CD14-positive monocyte (primary cell): ENCODE results near the gene PTPRN2. TPM values are rescaled to one million over a fixed set of nuclear protein-coding genes. Genes with fewer than 3 reads are reported as not detected.

Experiments
- DNase-seq, 3 donors: peaks; one replicate each; pipeline ENCODE4 v3.0.0-alpha.2; 2011 to 2022
- H2AFZ ChIP-seq: 2 replicates; pipeline ENCODE4 v1.6.0; 2012; ENCODE audit warnings: mild to moderate bottlenecking, low read depth, low read length, inconsistent platforms; ENCODE audit not compliant: insufficient read depth, poor library complexity, severe bottlenecking
- H3K27ac ChIP-seq, 2 donors: 1 replicate in 1 of 2; 2 replicates in 1 of 2; pipeline ENCODE4 v1.5.1; 2012 to 2013; ENCODE audit warnings: low read length in 2 of 2, control low read depth in 1 of 2, inconsistent platforms in 1 of 2, low read depth in 1 of 2, mild to moderate bottlenecking in 1 of 2
- H3K27me3 ChIP-seq, 2 donors: one replicate each; pipeline versions ENCODE4 v1.6.0 to v1.6.1; 2011 to 2013; ENCODE audit warnings: low read length in 2 of 2; ENCODE audit not compliant: control insufficient read depth in 2 of 2, insufficient read depth in 2 of 2
- H3K36me3 ChIP-seq, 2 donors: replicated peaks in 1 of 2; 1 replicate in 1 of 2; 2 replicates in 1 of 2; pipeline versions ENCODE4 v1.5.1 to v1.6.1; 2012 to 2013; ENCODE audit warnings: low read length in 2 of 2, control low read depth in 1 of 2, inconsistent platforms in 1 of 2, mild to moderate bottlenecking in 1 of 2; ENCODE audit not compliant: insufficient read depth in 2 of 2, control insufficient read depth in 1 of 2
- H3K4me1 ChIP-seq, 2 donors: 1 replicate in 1 of 2; 2 replicates in 1 of 2; pipeline versions ENCODE4 v1.5.1 to v1.6.1; 2012 to 2013; ENCODE audit warnings: low read length in 2 of 2, control low read depth in 1 of 2, inconsistent platforms in 1 of 2, mild to moderate bottlenecking in 1 of 2, moderate library complexity in 1 of 2; ENCODE audit not compliant: insufficient read depth in 2 of 2, control insufficient read depth in 1 of 2
- H3K4me2 ChIP-seq: replicated peaks from 2 replicates; pipeline ENCODE3; 2012; ENCODE audit warnings: low read length, moderate library complexity, mild to moderate bottlenecking; ENCODE audit not compliant: poor library complexity, severe bottlenecking; ENCODE audit errors: extremely low read depth
- H3K4me3 ChIP-seq, 3 experiments: fragments of 200-600 bp in 1 of 3; sonication (generic) in 1 of 3; replicated peaks in 1 of 3; 1 replicate in 2 of 3; 2 replicates in 1 of 3; pipeline ENCODE4 v1.5.1; 2011 to 2013; ENCODE audit warnings: low read length in 3 of 3, mild to moderate bottlenecking in 3 of 3, control low read depth in 2 of 3, low read depth in 2 of 3, inconsistent platforms in 1 of 3, moderate library complexity in 1 of 3
- H3K79me2 ChIP-seq: 2 replicates; pipeline ENCODE4 v1.6.0; 2012; ENCODE audit warnings: mild to moderate bottlenecking, control low read depth, inconsistent platforms, low read length, moderate library complexity; ENCODE audit not compliant: insufficient read depth
- H3K9ac ChIP-seq: 2 replicates; pipeline ENCODE4 v1.6.0; 2017; ENCODE audit warnings: low read length, mild to moderate bottlenecking; ENCODE audit not compliant: insufficient read depth, poor library complexity, severe bottlenecking
- H3K9me3 ChIP-seq, 2 donors: replicated peaks in 1 of 2; 1 replicate in 1 of 2; 2 replicates in 1 of 2; pipeline versions ENCODE4 v1.5.1 to v1.6.1; 2012 to 2013; ENCODE audit warnings: low read length in 2 of 2, control low read depth in 1 of 2; ENCODE audit not compliant: control insufficient read depth in 1 of 2, insufficient read depth in 1 of 2
- H4K20me1 ChIP-seq: 2 replicates; pipeline ENCODE4 v1.6.0; 2012; ENCODE audit warnings: mild to moderate bottlenecking, low read length, control low read depth, moderate library complexity; ENCODE audit not compliant: insufficient read depth
- H3K27ac Mint-ChIP-seq, 7 donors: one replicate each; pipeline ENCODE4 v1.8.0; 2020; ENCODE audit warnings: mild to moderate bottlenecking in 7 of 7, mixed read lengths in 7 of 7, moderate library complexity in 6 of 7, inconsistent platforms in 2 of 7
- H3K27me3 Mint-ChIP-seq, 3 donors: one replicate each; pipeline ENCODE4 v1.8.0; 2021 to 2022; ENCODE audit warnings: low read depth in 3 of 3, mild to moderate bottlenecking in 3 of 3, mixed read lengths in 3 of 3, moderate library complexity in 3 of 3, inconsistent platforms in 1 of 3
- H3K36me3 Mint-ChIP-seq, 2 donors: one replicate each; pipeline ENCODE4 v1.8.0; 2020; ENCODE audit warnings: mixed read lengths in 2 of 2, inconsistent platforms in 1 of 2, mild to moderate bottlenecking in 1 of 2
- H3K4me1 Mint-ChIP-seq: one replicate; pipeline ENCODE4 v1.8.0; 2020; ENCODE audit warnings: mild to moderate bottlenecking, mixed read lengths
- H3K4me3 Mint-ChIP-seq, 2 donors: one replicate each; pipeline ENCODE4 v1.8.0; 2020; ENCODE audit warnings: mild to moderate bottlenecking in 2 of 2, mixed read lengths in 2 of 2, moderate library complexity in 1 of 2
- H3K9me3 Mint-ChIP-seq, 7 donors: one replicate each; pipeline ENCODE4 v1.8.0; 2020 to 2022; ENCODE audit warnings: mixed read lengths in 7 of 7, mild to moderate bottlenecking in 6 of 7, moderate library complexity in 6 of 7, inconsistent platforms in 2 of 7
- WGBS: methylation state at CpG from one replicate; pipeline ENCODE4 v1.1.5; 2013; ENCODE audit warnings: missing lambda C conversion rate; ENCODE audit not compliant: insufficient coverage; 5-methylcytosine and 5-hydroxymethylcytosine counted together
- intact Hi-C, 2 donors: fragments of 100-400 bp; cut with micrococcal nuclease; formaldehyde crosslinking; loops; one replicate each; pipeline versions ENCODE4 v1.15.0 to v1.15.1; 2023
- polyA plus RNA-seq, 3 donors: library from polyadenylated mRNA; depleted of rRNA in 1 of 3; unstranded in 2 of 3; stranded (reverse) in 1 of 3; fragments of 300-500 nt in 2 of 3; fragments of >200 nt in 1 of 3; fragmentation: Illumina TruSeq in 2 of 3; gene quantifications; 1 replicate in 2 of 3; 2 replicates in 1 of 3; pipeline ENCODE4 v1.2.3, GENCODE V29; 2012 to 2021
- TF ChIP-seq, protein P1 (sequence below): fragments of 200-600 bp; IDR thresholded peaks from one replicate; pipeline ENCODE4 v1.8.0; 2022; ENCODE audit warnings: antibody characterized with exemption, mild to moderate bottlenecking

The PTPRN2 gene
- polyA plus RNA-seq, 3 donors: 0.25 to 1.4 (median 0.97) TPM

GRCh38 chr7:157770716-157771320 lies 816.8 kb downstream of the PTPRN2 start:
- no peak overlapping the region for H3K9ac ChIP-seq
- no peaks in the 10 kb centered on the region for H4K20me1 ChIP-seq
- TF ChIP-seq, protein P1, sequence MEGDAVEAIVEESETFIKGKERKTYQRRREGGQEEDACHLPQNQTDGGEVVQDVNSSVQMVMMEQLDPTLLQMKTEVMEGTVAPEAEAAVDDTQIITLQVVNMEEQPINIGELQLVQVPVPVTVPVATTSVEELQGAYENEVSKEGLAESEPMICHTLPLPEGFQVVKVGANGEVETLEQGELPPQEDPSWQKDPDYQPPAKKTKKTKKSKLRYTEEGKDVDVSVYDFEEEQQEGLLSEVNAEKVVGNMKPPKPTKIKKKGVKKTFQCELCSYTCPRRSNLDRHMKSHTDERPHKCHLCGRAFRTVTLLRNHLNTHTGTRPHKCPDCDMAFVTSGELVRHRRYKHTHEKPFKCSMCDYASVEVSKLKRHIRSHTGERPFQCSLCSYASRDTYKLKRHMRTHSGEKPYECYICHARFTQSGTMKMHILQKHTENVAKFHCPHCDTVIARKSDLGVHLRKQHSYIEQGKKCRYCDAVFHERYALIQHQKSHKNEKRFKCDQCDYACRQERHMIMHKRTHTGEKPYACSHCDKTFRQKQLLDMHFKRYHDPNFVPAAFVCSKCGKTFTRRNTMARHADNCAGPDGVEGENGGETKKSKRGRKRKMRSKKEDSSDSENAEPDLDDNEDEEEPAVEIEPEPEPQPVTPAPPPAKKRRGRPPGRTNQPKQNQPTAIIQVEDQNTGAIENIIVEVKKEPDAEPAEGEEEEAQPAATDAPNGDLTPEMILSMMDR: no peak
- Mint-ChIP-seq H3K4me3 (no peak overlapping the region), H3K27ac (no peak overlapping the region), H3K9me3 (peaks cover 11 to 20% (median 14%) of the 10 kb centered on the region in 7 donors), H3K36me3 (no peaks in the 10 kb centered on the region), H3K27me3 (peaks cover 9 to 13% (median 12%) of the 10 kb centered on the region in 3 donors), H3K4me1 (peaks cover 4% of the 10 kb centered on the region)
- peaks cover 14 to 15% of the 10 kb centered on the region in 2 donors for H3K9me3 ChIP-seq
- intact Hi-C loops: no loop called here
- no peak for DNase-seq
- WGBS: 91% methylated on average over 13 of the region's 13 CpGs
- H3K36me3 ChIP-seq: no peaks in the 10 kb centered on the region
- peaks cover 0 to 6% of the 10 kb centered on the region in 2 donors for H3K27me3 ChIP-seq
- no peak overlapping the region for H3K4me2 ChIP-seq
- H3K4me1 ChIP-seq: peaks cover 0 to 4% of the 10 kb centered on the region in 2 donors
- H3K79me2 ChIP-seq: no peaks in the 10 kb centered on the region
- H3K4me3 ChIP-seq: no peak overlapping the region
- no peak overlapping the region for H2AFZ ChIP-seq
- H3K27ac ChIP-seq: no peak overlapping the region

GRCh38 chr7:157769526-157770215 lies 818.0 kb downstream of the PTPRN2 start:
- Mint-ChIP-seq H3K4me1 (peaks cover 4% of the 10 kb centered on the region), H3K4me3 (no peak overlapping the region), H3K27ac (no peak overlapping the region), H3K27me3 (peaks cover 9 to 12% (median 12%) of the 10 kb centered on the region in 3 donors), H3K36me3 (no peaks in the 10 kb centered on the region), H3K9me3 (peaks cover 16 to 31% (median 23%) of the 10 kb centered on the region in 7 donors)
- intact Hi-C loops: loop anchor here in 1 of 2 donors (10.0 kb wide), 1 partner anchor 105 kb away; no protein-coding TSS in a partner anchor
- Histone ChIP-seq H3K27me3 (peaks cover 0 to 6% of the 10 kb centered on the region in 2 donors), H3K9me3 (peaks cover 14 to 18% of the 10 kb centered on the region in 2 donors), H3K4me1 (peaks cover 0 to 4% of the 10 kb centered on the region in 2 donors), H3K4me2 (no peak overlapping the region), H3K9ac (no peak overlapping the region), H3K4me3 (no peak overlapping the region), H3K27ac (no peak overlapping the region), H2AFZ (no peak overlapping the region), H4K20me1 (no peaks in the 10 kb centered on the region), H3K79me2 (no peaks in the 10 kb centered on the region), H3K36me3 (no peaks in the 10 kb centered on the region)
- DNase-seq: peak; percentile 14 to 28 (median 16)
- WGBS: 56% methylated on average over 15 of the region's 19 CpGs
- TF ChIP-seq, protein P1: no peak
